Liver (tissue), 9 donors: ENCODE measurements around the gene PPP1R14D. TPM values are rescaled to one million over a fixed set of nuclear protein-coding genes. Genes with fewer than 3 reads are reported as not detected.

Source experiments
- DNase-seq: peaks from one replicate; pipeline ENCODE4 v3.0.0-alpha.2; 2017; ENCODE audit warnings: low spot score
- H3K27ac ChIP-seq, 2 donors: one replicate each; pipeline ENCODE4 v1.7.0; 2013; ENCODE audit warnings: inconsistent platforms in 2 of 2, low read length in 2 of 2, control low read depth in 1 of 2, low read depth in 1 of 2, mild to moderate bottlenecking in 1 of 2
- H3K27me3 ChIP-seq, 4 donors: one replicate each; pipeline versions ENCODE4 v1.6.1 to v1.7.0; 2013; ENCODE audit warnings: low read length in 3 of 4, inconsistent platforms in 1 of 4, mild to moderate bottlenecking in 1 of 4, moderate library complexity in 1 of 4; ENCODE audit not compliant: control insufficient read depth in 4 of 4, insufficient read depth in 4 of 4
- H3K36me3 ChIP-seq, 4 donors: one replicate each; pipeline versions ENCODE4 v1.6.1 to v1.7.0; 2013; ENCODE audit warnings: low read length in 3 of 4, mild to moderate bottlenecking in 3 of 4, low read depth in 1 of 4, moderate library complexity in 1 of 4; ENCODE audit not compliant: control insufficient read depth in 4 of 4, insufficient read depth in 3 of 4
- H3K4me1 ChIP-seq, 4 donors: one replicate each; pipeline versions ENCODE4 v1.6.1 to v1.7.0; 2013; ENCODE audit warnings: low read length in 3 of 4, mild to moderate bottlenecking in 3 of 4, moderate library complexity in 1 of 4; ENCODE audit not compliant: control insufficient read depth in 4 of 4, insufficient read depth in 4 of 4
- H3K4me3 ChIP-seq, 3 donors: one replicate each; pipeline versions ENCODE4 v1.6.1 to v1.7.0; 2013; ENCODE audit warnings: low read length in 3 of 3, control low read depth in 1 of 3, low read depth in 1 of 3, mild to moderate bottlenecking in 1 of 3
- H3K9ac ChIP-seq, 2 donors: one replicate each; pipeline ENCODE4 v1.7.0; 2013; ENCODE audit warnings: low read length in 2 of 2, mild to moderate bottlenecking in 2 of 2, moderate library complexity in 2 of 2, control low read depth in 1 of 2, low read depth in 1 of 2
- H3K9me3 ChIP-seq, 4 donors: one replicate each; pipeline versions ENCODE4 v1.6.1 to v1.7.0; 2013; ENCODE audit warnings: low read length in 3 of 4; ENCODE audit not compliant: control insufficient read depth in 4 of 4
- ATF3 ChIP-seq: IDR thresholded peaks from 2 replicates; pipeline ENCODE4 v1.6.1; 2016; ENCODE audit warnings: antibody characterized with exemption
- CTCF ChIP-seq: fragments of 150-350 bp; IDR thresholded peaks from 2 replicates; pipeline ENCODE4 v1.5.1; 2017; ENCODE audit warnings: improper control_type of control experiment, low read depth, low read length; ENCODE audit not compliant: missing input control
- EGR1 ChIP-seq, 2 donors: IDR thresholded peaks; 2 replicates each; pipeline ENCODE4 v1.6.1; 2016 to 2018; ENCODE audit warnings: antibody characterized with exemption in 2 of 2, low read depth in 2 of 2
- FOXA1 ChIP-seq: IDR thresholded peaks from 2 replicates; pipeline ENCODE4 v1.6.1; 2016; ENCODE audit warnings: antibody characterized with exemption
- FOXA2 ChIP-seq: IDR thresholded peaks from 2 replicates; pipeline ENCODE4 v1.6.1; 2016; ENCODE audit warnings: antibody characterized with exemption
- GABPA ChIP-seq, 2 donors: IDR thresholded peaks in 1 of 2; conservative IDR thresholded peaks in 1 of 2; 2 replicates each; pipeline ENCODE4 v1.6.1; 2016; ENCODE audit warnings: antibody characterized with exemption in 2 of 2, mild to moderate bottlenecking in 1 of 2, moderate library complexity in 1 of 2
- HNF4A ChIP-seq, 2 donors: conservative IDR thresholded peaks; 2 replicates each; pipeline ENCODE4 v1.6.1; 2016; ENCODE audit warnings: antibody characterized with exemption in 2 of 2, mild to moderate bottlenecking in 2 of 2
- HNF4G ChIP-seq: IDR thresholded peaks from 2 replicates; pipeline ENCODE4 v1.6.1; 2016; ENCODE audit warnings: antibody characterized with exemption
- JUND ChIP-seq, 2 donors: IDR thresholded peaks; 2 replicates each; pipeline ENCODE4 v1.6.1; 2016; ENCODE audit warnings: antibody characterized with exemption in 2 of 2
- MAX ChIP-seq: IDR thresholded peaks from 2 replicates; pipeline ENCODE4 v1.6.1; 2016; ENCODE audit warnings: antibody characterized with exemption
- NR2F2 ChIP-seq: IDR thresholded peaks from 2 replicates; pipeline ENCODE4 v1.6.1; 2016; ENCODE audit warnings: antibody characterized with exemption
- RAD21 ChIP-seq, 2 donors: IDR thresholded peaks; 2 replicates each; pipeline ENCODE4 v1.6.1; 2016; ENCODE audit warnings: antibody characterized with exemption in 2 of 2, mild to moderate bottlenecking in 2 of 2
- REST ChIP-seq: IDR thresholded peaks from 2 replicates; pipeline ENCODE4 v1.6.1; 2016; ENCODE audit warnings: antibody characterized with exemption, mild to moderate bottlenecking
- RXRA ChIP-seq, 2 donors: IDR thresholded peaks; 2 replicates each; pipeline ENCODE4 v1.6.1; 2017 to 2018; ENCODE audit warnings: antibody characterized with exemption in 2 of 2, mild to moderate bottlenecking in 1 of 2
- SP1 ChIP-seq: IDR thresholded peaks from 2 replicates; pipeline ENCODE4 v1.6.1; 2018; ENCODE audit warnings: antibody characterized with exemption, mild to moderate bottlenecking
- TAF1 ChIP-seq: conservative IDR thresholded peaks from 2 replicates; pipeline ENCODE4 v1.6.1; 2016; ENCODE audit warnings: antibody characterized with exemption, mild to moderate bottlenecking
- YY1 ChIP-seq: IDR thresholded peaks from 2 replicates; pipeline ENCODE4 v1.6.1; 2016; ENCODE audit warnings: antibody characterized with exemption, mild to moderate bottlenecking
- ZBTB33 ChIP-seq: IDR thresholded peaks from 2 replicates; pipeline ENCODE4 v1.6.1; 2016; ENCODE audit warnings: antibody characterized with exemption
- WGBS: extraction: QIAGEN DNeasy Blood & Tissue Kit; methylation state at CpG from one replicate; pipeline ENCODE4 v1.1.7; 2013; 5-methylcytosine and 5-hydroxymethylcytosine counted together
- polyA plus RNA-seq, 2 donors: library from polyadenylated mRNA; stranded (reverse) in 1 of 2; unstranded in 1 of 2; fragments of 200-250 nt in 1 of 2; fragments of >200 nt in 1 of 2; fragmentation: Nextera tagmentation in 1 of 2; extraction: Ambion mirVana in 1 of 2; gene quantifications; one replicate each; pipeline versions ENCODE4 v1.2.1 to v1.2.3, GENCODE V29; 2013 to 2015
- total RNA-seq, 2 donors: library from RNA; depleted of rRNA; stranded (reverse); fragments of >200 nt; gene quantifications; one replicate each; pipeline ENCODE4 v1.2.3, GENCODE V29; 2014
- donor health status: healthy.
- donor health status: healthy.
- donor health status: healthy.
- donor health status: healthy.
- donor health status: healthy.

The PPP1R14D gene
- total and polyA plus RNA-seq, 4 donors = not detected

- 91% methylated on average over 32 of the region's 32 CpGs for WGBS
- no peak for TF ChIP-seq RAD21 (IDR thresholded peaks at IDR 0.05)
- TF ChIP-seq HNF4A (conservative IDR thresholded peaks at IDR 0.05) = no peak
- TF ChIP-seq NR2F2 = no peak
- TF ChIP-seq RXRA (IDR thresholded peaks at IDR 0.05) = no peak
- TF ChIP-seq JUND (IDR thresholded peaks at IDR 0.05) = no peak
- no peak for TF ChIP-seq EGR1 (IDR thresholded peaks at IDR 0.05; ENCODE audit: low read depth in 2 of 2)
- no peak for TF ChIP-seq CTCF
- no peak for TF ChIP-seq HNF4G
- TF ChIP-seq SP1 = no peak
- no peak for TF ChIP-seq REST
- TF ChIP-seq TAF1 = no peak
- no peak for TF ChIP-seq FOXA2
- no peak for TF ChIP-seq YY1
- TF ChIP-seq ZBTB33 = no peak
- TF ChIP-seq GABPA (IDR thresholded peaks at IDR 0.05 in 1 of 2, conservative IDR thresholded peaks at IDR 0.05 in 1 of 2) = no peak
- TF ChIP-seq MAX = no peak
- TF ChIP-seq ATF3 = no peak
- no peak for TF ChIP-seq FOXA1
Observed at GRCh38 chr15:40766906-40767837, 61.3 kb downstream of the PPP1R14D start.

More at GRCh38 chr15:40766906-40767837, 61.3 kb downstream of the PPP1R14D start:
- no peak overlapping the region for H3K9ac ChIP-seq
- peaks cover 0 to 20% (median 5%) of the 10 kb centered on the region in 4 donors for H3K36me3 ChIP-seq
- H3K4me3 ChIP-seq = no peak overlapping the region
- no peaks in the 10 kb centered on the region for H3K27me3 ChIP-seq
- no peaks in the 10 kb centered on the region for H3K9me3 ChIP-seq
- peaks cover 10 to 70% (median 42%) of the 10 kb centered on the region in 4 donors for H3K4me1 ChIP-seq
- no peak overlapping the region for H3K27ac ChIP-seq
- no peak for DNase-seq
